Measurements from ENCODE around the gene GLT1D1.

The GLT1D1 gene

GRCh38 chr12:128861226-128862016 is 8.1 kb downstream of the GLT1D1 start:
- TF ChIP-seq GATA3 (IDR thresholded peaks at IDR 0.05; ENCODE audit: low read depth, low read length) (no peak), GATA2 (IDR thresholded peaks at IDR 0.05; ENCODE audit: low read depth, low read length) (no peak)

- TF ChIP-seq GATA3 (IDR thresholded peaks at IDR 0.05; ENCODE audit: low read depth, low read length) (no peak), GATA2 (IDR thresholded peaks at IDR 0.05; ENCODE audit: low read depth, low read length) (no peak)
Measured at GRCh38 chr12:128863957-128864356, 10.7 kb downstream of the GLT1D1 start.

- no peak for TF ChIP-seq GATA3 (IDR thresholded peaks at IDR 0.05; ENCODE audit: low read depth, low read length)
- TF ChIP-seq GATA2 (IDR thresholded peaks at IDR 0.05; ENCODE audit: low read depth, low read length) = peak; percentile 80
Measured at GRCh38 chr12:128864516-128865186, 11.4 kb downstream of the GLT1D1 start.

GRCh38 chr12:128867466-128867865 is 14.2 kb downstream of the GLT1D1 start:
- TF ChIP-seq GATA3 (IDR thresholded peaks at IDR 0.05; ENCODE audit: low read depth, low read length) (no peak), GATA2 (IDR thresholded peaks at IDR 0.05; ENCODE audit: low read depth, low read length) (no peak)

- TF ChIP-seq GATA3 (IDR thresholded peaks at IDR 0.05; ENCODE audit: low read depth, low read length) (no peak), GATA2 (IDR thresholded peaks at IDR 0.05; ENCODE audit: low read depth, low read length) (no peak)
Measured at GRCh38 chr12:128871516-128871892, 18.2 kb downstream of the GLT1D1 start.

GRCh38 chr12:128872303-128872702 is 19.0 kb downstream of the GLT1D1 start:
- TF ChIP-seq GATA2 (IDR thresholded peaks at IDR 0.05; ENCODE audit: low read depth, low read length) (no peak), GATA3 (IDR thresholded peaks at IDR 0.05; ENCODE audit: low read depth, low read length) (no peak)

GRCh38 chr12:128876559-128876958 is 23.3 kb downstream of the GLT1D1 start:
- TF ChIP-seq GATA3 (IDR thresholded peaks at IDR 0.05; ENCODE audit: low read depth, low read length) (no peak), GATA2 (IDR thresholded peaks at IDR 0.05; ENCODE audit: low read depth, low read length) (no peak)

GRCh38 chr12:128879898-128880764 is 26.9 kb downstream of the GLT1D1 start:
- TF ChIP-seq GATA3 (IDR thresholded peaks at IDR 0.05; ENCODE audit: low read depth, low read length) = no peak
- TF ChIP-seq GATA2 (IDR thresholded peaks at IDR 0.05; ENCODE audit: low read depth, low read length) = no peak

- TF ChIP-seq GATA2 (IDR thresholded peaks at IDR 0.05; ENCODE audit: low read depth, low read length) = no peak
- TF ChIP-seq GATA3 (IDR thresholded peaks at IDR 0.05; ENCODE audit: low read depth, low read length) = no peak
Measured at GRCh38 chr12:128891856-128892255, 38.6 kb downstream of the GLT1D1 start.

- TF ChIP-seq GATA3 (IDR thresholded peaks at IDR 0.05; ENCODE audit: low read depth, low read length) (no peak), GATA2 (IDR thresholded peaks at IDR 0.05; ENCODE audit: low read depth, low read length) (no peak)
Measured at GRCh38 chr12:128903236-128903635, 50.0 kb downstream of the GLT1D1 start.

- TF ChIP-seq GATA3 (IDR thresholded peaks at IDR 0.05; ENCODE audit: low read depth, low read length) = no peak
- no peak for TF ChIP-seq GATA2 (IDR thresholded peaks at IDR 0.05; ENCODE audit: low read depth, low read length)
Measured at GRCh38 chr12:128905003-128905544, 51.8 kb downstream of the GLT1D1 start.

- TF ChIP-seq GATA2 (IDR thresholded peaks at IDR 0.05; ENCODE audit: low read depth, low read length) (no peak), GATA3 (IDR thresholded peaks at IDR 0.05; ENCODE audit: low read depth, low read length) (no peak)
Measured at GRCh38 chr12:128906485-128907137, 53.3 kb downstream of the GLT1D1 start.

GRCh38 chr12:128908254-128908653 is 55.0 kb downstream of the GLT1D1 start:
- no peak for TF ChIP-seq GATA2 (IDR thresholded peaks at IDR 0.05; ENCODE audit: low read depth, low read length)
- TF ChIP-seq GATA3 (IDR thresholded peaks at IDR 0.05; ENCODE audit: low read depth, low read length) = no peak
